Measurements from ENCODE around the gene MTUS2.

The MTUS2 gene

GRCh38 chr13:28922341-28922740, 102.2 kb downstream of the MTUS2 start:
- no peak overlapping the region for H2AFZ ChIP-seq (ENCODE audit: low read length)
- H3K9me3 ChIP-seq (ENCODE audit: insufficient read depth, low read depth, low read length): no peaks in the 10 kb centered on the region; the same call in 1 of the 2 replicates
- no peaks in the 10 kb centered on the region for H4K20me1 ChIP-seq (ENCODE audit: insufficient read depth, low read length, poor library complexity, severe bottlenecking)

GRCh38 chr13:28935104-28935503, 115.0 kb downstream of the MTUS2 start:
- Histone ChIP-seq H3K4me3 (ENCODE audit: low read length, poor library complexity, severe bottlenecking) (no peak overlapping the region), H3K79me2 (ENCODE audit: insufficient read depth, low read length) (no peaks in the 10 kb centered on the region)

More at GRCh38 chr13:28922341-28922740, 102.2 kb downstream of the MTUS2 start:
- Histone ChIP-seq H3K4me2 (ENCODE audit: low read depth, low read length, poor library complexity, severe bottlenecking) (no peak overlapping the region), H3K4me1 (ENCODE audit: insufficient read depth, low read length, poor library complexity, severe bottlenecking) (no peaks in the 10 kb centered on the region), H3K9me2 (replicated peaks; ENCODE audit: low read depth, low read length) (no peaks in the 10 kb centered on the region), H3F3A (ENCODE audit: low read depth) (no peaks in the 10 kb centered on the region), H3K9ac (ENCODE audit: low read depth, low read length, poor library complexity, severe bottlenecking) (no peak overlapping the region), H3K79me2 (ENCODE audit: insufficient read depth, low read length) (no peaks in the 10 kb centered on the region), H3K36me3 (ENCODE audit: insufficient read depth, low read length) (no peaks in the 10 kb centered on the region), H3K4me3 (ENCODE audit: low read length, poor library complexity, severe bottlenecking) (no peak overlapping the region), H3K27me3 (ENCODE audit: insufficient read depth, low read length, poor library complexity, severe bottlenecking) (no peaks in the 10 kb centered on the region)
- TF ChIP-seq CTCF (conservative IDR thresholded peaks at IDR 0.05; ENCODE audit: low read length): no peak
- no peak for TF ChIP-seq EZH2phosphoT487 (IDR thresholded peaks at IDR 0.05; ENCODE audit: borderline replicate concordance)

GRCh38 chr13:28942906-28943305, 122.8 kb downstream of the MTUS2 start:
- H3K36me3 ChIP-seq (ENCODE audit: insufficient read depth, low read length): no peaks in the 10 kb centered on the region
- no peaks in the 10 kb centered on the region for H3K9me2 ChIP-seq (replicated peaks; ENCODE audit: low read depth, low read length)
- H3K79me2 ChIP-seq (ENCODE audit: insufficient read depth, low read length): no peaks in the 10 kb centered on the region
- no peaks in the 10 kb centered on the region for H3K27me3 ChIP-seq (ENCODE audit: insufficient read depth, low read length, poor library complexity, severe bottlenecking)
- no peak overlapping the region for H3K9ac ChIP-seq (ENCODE audit: low read depth, low read length, poor library complexity, severe bottlenecking)
- TF ChIP-seq CTCF (conservative IDR thresholded peaks at IDR 0.05; ENCODE audit: low read length) (no peak), EZH2phosphoT487 (IDR thresholded peaks at IDR 0.05; ENCODE audit: borderline replicate concordance) (no peak)
- H3K9me3 ChIP-seq (ENCODE audit: insufficient read depth, low read depth, low read length): no peaks in the 10 kb centered on the region
- H2AFZ ChIP-seq (ENCODE audit: low read length): no peak overlapping the region
- no peak overlapping the region for H3K4me2 ChIP-seq (ENCODE audit: low read depth, low read length, poor library complexity, severe bottlenecking)
- no peaks in the 10 kb centered on the region for H3K4me1 ChIP-seq (ENCODE audit: insufficient read depth, low read length, poor library complexity, severe bottlenecking)
- no peaks in the 10 kb centered on the region for H3F3A ChIP-seq (ENCODE audit: low read depth)
- H3K4me3 ChIP-seq (ENCODE audit: low read length, poor library complexity, severe bottlenecking): no peak overlapping the region
- no peaks in the 10 kb centered on the region for H4K20me1 ChIP-seq (ENCODE audit: insufficient read depth, low read length, poor library complexity, severe bottlenecking)

More at GRCh38 chr13:28935104-28935503, 115.0 kb downstream of the MTUS2 start:
- H3K4me1 ChIP-seq (ENCODE audit: insufficient read depth, low read length, poor library complexity, severe bottlenecking): no peaks in the 10 kb centered on the region
- H3K4me2 ChIP-seq (ENCODE audit: low read depth, low read length, poor library complexity, severe bottlenecking): no peak overlapping the region
- H2AFZ ChIP-seq (ENCODE audit: low read length): no peak overlapping the region
- H3K27me3 ChIP-seq (ENCODE audit: insufficient read depth, low read length, poor library complexity, severe bottlenecking): no peaks in the 10 kb centered on the region
- TF ChIP-seq CTCF (conservative IDR thresholded peaks at IDR 0.05; ENCODE audit: low read length): no peak
- TF ChIP-seq EZH2phosphoT487 (IDR thresholded peaks at IDR 0.05; ENCODE audit: borderline replicate concordance): no peak
- H3K9ac ChIP-seq (ENCODE audit: low read depth, low read length, poor library complexity, severe bottlenecking): no peak overlapping the region
- H4K20me1 ChIP-seq (ENCODE audit: insufficient read depth, low read length, poor library complexity, severe bottlenecking): no peaks in the 10 kb centered on the region
- H3F3A ChIP-seq (ENCODE audit: low read depth): no peaks in the 10 kb centered on the region
- no peaks in the 10 kb centered on the region for H3K9me3 ChIP-seq (ENCODE audit: insufficient read depth, low read depth, low read length)
- no peaks in the 10 kb centered on the region for H3K36me3 ChIP-seq (ENCODE audit: insufficient read depth, low read length)
- H3K9me2 ChIP-seq (replicated peaks; ENCODE audit: low read depth, low read length): no peaks in the 10 kb centered on the region
